ENCODE data around the gene USP13.
A peak's percentile ranks its signal among the peaks of the same experiment; 100 is the strongest.
"Not testable (repeated sequence)": the region's sequence is repeated elsewhere in the genome, so short reads cannot be mapped to it uniquely, and the experiment has no call there.

The USP13 gene

GRCh38 chr3:179652447-179653095, at the start of gene USP13:
USP13 (plus strand) TSS chr3:179653040; CDS start chr3:179653226, 186 bp downstream.
- DNase-seq = peak; percentile 88

- DNase-seq = no peak
These were observed 49.5 kb upstream of the USP13 start for GRCh38 chr3:179603321-179603720.

- DNase-seq = peak; percentile 17
These were observed 49.0 kb upstream of the USP13 start for GRCh38 chr3:179603831-179604230.

- DNase-seq = peak; percentile 96
These were observed 48.3 kb upstream of the USP13 start, which contains the start of the genes MRPL47 and NDUFB5 for GRCh38 chr3:179604321-179605078. MRPL47 (minus strand) TSS chr3:179604638; CDS start chr3:179604624, 14 bp downstream. NDUFB5 (plus strand) TSS chr3:179604794; CDS start chr3:179604816, 22 bp downstream.

- no peak for DNase-seq
These were observed 46.2 kb upstream of the USP13 start for GRCh38 chr3:179606534-179607085.

GRCh38 chr3:179608931-179609720, 43.7 kb upstream of the USP13 start:
- peak; percentile 2 for DNase-seq

- DNase-seq = no peak
These were observed 42.8 kb upstream of the USP13 start for GRCh38 chr3:179610066-179610465.

- no peak for DNase-seq
These were observed 39.0 kb upstream of the USP13 start for GRCh38 chr3:179613807-179614206.

GRCh38 chr3:179615458-179616173, 37.2 kb upstream of the USP13 start:
- no peak for DNase-seq

- DNase-seq = no peak
These were observed 30.8 kb upstream of the USP13 start for GRCh38 chr3:179622023-179622422.

GRCh38 chr3:179624451-179624850, 28.4 kb upstream of the USP13 start:
- DNase-seq = no peak

GRCh38 chr3:179630753-179631451, 21.9 kb upstream of the USP13 start:
- no peak for DNase-seq

- no peak for DNase-seq
These were observed 12.4 kb upstream of the USP13 start for GRCh38 chr3:179640469-179640868.

- DNase-seq = no peak
These were observed 10.0 kb upstream of the USP13 start for GRCh38 chr3:179642871-179643270.

- DNase-seq = not testable (repeated sequence)
These were observed 9.0 kb upstream of the USP13 start for GRCh38 chr3:179643837-179644236.

- DNase-seq = no peak
These were observed 6.7 kb upstream of the USP13 start for GRCh38 chr3:179646177-179646576.

- peak; percentile 34 for DNase-seq
These were observed 973 bp upstream of the USP13 start for GRCh38 chr3:179651687-179652446.

GRCh38 chr3:179653096-179653797, 407 bp downstream of the USP13 start:
- peak; percentile 70 for DNase-seq

GRCh38 chr3:179655236-179655635, 2.4 kb downstream of the USP13 start:
- no peak for DNase-seq

- DNase-seq = no peak
These were observed 5.8 kb downstream of the USP13 start for GRCh38 chr3:179658606-179659005.
